ENCODE data around the gene GFRA4. TPM values are rescaled to one million over a fixed set of nuclear protein-coding genes. Genes with fewer than 3 reads are reported as not detected.

GFRA4 gene
- total RNA-seq, 1 experiment from 2014 or later = not detected

DNA sequence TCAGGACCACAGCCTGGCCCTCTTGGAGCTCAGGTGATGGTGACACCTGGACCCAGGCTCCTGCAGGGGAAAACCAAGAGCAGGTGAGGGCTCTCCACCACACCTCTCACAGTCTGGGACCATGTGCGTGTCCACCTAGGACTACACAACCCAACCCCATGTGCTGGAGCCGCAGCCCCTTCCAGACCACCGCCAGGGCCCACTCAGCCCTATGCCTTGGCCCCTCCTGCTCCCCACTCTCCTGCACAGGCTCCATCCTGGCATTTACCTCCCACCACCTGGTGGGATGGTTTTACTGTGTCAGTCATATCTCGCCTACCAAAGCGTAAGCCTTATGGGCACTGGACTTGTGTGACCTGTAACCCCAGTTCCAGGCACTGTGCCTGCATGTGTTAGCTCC, 31.7 kb upstream of the GFRA4 start (continued):
- TF ChIP-seq, protein P1, sequence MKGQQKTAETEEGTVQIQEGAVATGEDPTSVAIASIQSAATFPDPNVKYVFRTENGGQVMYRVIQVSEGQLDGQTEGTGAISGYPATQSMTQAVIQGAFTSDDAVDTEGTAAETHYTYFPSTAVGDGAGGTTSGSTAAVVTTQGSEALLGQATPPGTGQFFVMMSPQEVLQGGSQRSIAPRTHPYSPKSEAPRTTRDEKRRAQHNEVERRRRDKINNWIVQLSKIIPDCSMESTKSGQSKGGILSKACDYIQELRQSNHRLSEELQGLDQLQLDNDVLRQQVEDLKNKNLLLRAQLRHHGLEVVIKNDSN (CRISPR knock-in tag; IDR thresholded peaks at IDR 0.05) = no peak
- TF ChIP-seq, protein P2, sequence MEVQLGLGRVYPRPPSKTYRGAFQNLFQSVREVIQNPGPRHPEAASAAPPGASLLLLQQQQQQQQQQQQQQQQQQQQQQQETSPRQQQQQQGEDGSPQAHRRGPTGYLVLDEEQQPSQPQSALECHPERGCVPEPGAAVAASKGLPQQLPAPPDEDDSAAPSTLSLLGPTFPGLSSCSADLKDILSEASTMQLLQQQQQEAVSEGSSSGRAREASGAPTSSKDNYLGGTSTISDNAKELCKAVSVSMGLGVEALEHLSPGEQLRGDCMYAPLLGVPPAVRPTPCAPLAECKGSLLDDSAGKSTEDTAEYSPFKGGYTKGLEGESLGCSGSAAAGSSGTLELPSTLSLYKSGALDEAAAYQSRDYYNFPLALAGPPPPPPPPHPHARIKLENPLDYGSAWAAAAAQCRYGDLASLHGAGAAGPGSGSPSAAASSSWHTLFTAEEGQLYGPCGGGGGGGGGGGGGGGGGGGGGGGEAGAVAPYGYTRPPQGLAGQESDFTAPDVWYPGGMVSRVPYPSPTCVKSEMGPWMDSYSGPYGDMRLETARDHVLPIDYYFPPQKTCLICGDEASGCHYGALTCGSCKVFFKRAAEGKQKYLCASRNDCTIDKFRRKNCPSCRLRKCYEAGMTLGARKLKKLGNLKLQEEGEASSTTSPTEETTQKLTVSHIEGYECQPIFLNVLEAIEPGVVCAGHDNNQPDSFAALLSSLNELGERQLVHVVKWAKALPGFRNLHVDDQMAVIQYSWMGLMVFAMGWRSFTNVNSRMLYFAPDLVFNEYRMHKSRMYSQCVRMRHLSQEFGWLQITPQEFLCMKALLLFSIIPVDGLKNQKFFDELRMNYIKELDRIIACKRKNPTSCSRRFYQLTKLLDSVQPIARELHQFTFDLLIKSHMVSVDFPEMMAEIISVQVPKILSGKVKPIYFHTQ (CRISPR knock-in tag; IDR thresholded peaks at IDR 0.05) = no peak
- TF ChIP-seq RELA (CRISPR knock-in tag; IDR thresholded peaks at IDR 0.05; ENCODE audit: borderline replicate concordance) (no peak), ZNF416 (CRISPR knock-in tag; IDR thresholded peaks at IDR 0.05) (no peak), ATF1 (CRISPR knock-in tag; IDR thresholded peaks at IDR 0.05) (no peak)
- TF ChIP-seq, protein P3, sequence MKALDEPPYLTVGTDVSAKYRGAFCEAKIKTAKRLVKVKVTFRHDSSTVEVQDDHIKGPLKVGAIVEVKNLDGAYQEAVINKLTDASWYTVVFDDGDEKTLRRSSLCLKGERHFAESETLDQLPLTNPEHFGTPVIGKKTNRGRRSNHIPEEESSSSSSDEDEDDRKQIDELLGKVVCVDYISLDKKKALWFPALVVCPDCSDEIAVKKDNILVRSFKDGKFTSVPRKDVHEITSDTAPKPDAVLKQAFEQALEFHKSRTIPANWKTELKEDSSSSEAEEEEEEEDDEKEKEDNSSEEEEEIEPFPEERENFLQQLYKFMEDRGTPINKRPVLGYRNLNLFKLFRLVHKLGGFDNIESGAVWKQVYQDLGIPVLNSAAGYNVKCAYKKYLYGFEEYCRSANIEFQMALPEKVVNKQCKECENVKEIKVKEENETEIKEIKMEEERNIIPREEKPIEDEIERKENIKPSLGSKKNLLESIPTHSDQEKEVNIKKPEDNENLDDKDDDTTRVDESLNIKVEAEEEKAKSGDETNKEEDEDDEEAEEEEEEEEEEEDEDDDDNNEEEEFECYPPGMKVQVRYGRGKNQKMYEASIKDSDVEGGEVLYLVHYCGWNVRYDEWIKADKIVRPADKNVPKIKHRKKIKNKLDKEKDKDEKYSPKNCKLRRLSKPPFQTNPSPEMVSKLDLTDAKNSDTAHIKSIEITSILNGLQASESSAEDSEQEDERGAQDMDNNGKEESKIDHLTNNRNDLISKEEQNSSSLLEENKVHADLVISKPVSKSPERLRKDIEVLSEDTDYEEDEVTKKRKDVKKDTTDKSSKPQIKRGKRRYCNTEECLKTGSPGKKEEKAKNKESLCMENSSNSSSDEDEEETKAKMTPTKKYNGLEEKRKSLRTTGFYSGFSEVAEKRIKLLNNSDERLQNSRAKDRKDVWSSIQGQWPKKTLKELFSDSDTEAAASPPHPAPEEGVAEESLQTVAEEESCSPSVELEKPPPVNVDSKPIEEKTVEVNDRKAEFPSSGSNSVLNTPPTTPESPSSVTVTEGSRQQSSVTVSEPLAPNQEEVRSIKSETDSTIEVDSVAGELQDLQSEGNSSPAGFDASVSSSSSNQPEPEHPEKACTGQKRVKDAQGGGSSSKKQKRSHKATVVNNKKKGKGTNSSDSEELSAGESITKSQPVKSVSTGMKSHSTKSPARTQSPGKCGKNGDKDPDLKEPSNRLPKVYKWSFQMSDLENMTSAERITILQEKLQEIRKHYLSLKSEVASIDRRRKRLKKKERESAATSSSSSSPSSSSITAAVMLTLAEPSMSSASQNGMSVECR (CRISPR knock-in tag; IDR thresholded peaks at IDR 0.05; ENCODE audit: borderline replicate concordance) = no peak

DNA sequence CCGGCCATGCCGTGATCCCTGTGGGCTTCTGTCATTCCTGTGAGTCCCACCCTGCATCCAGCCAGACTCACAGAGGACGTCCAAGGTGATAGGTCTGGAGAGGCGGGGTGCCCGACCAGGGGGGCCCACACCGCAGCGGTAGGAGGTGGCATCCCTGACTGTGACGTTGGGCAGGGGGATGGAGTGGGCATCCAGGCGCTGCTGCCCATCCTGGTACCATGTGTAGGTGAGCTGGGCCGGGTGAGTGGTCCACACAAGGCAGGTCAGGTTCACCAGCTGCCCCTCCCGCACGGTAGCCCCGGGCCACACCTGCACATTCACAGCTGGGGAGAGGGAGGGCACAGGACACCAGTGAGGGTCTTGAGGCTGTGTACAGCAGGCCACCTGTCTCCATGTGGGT, 30.2 kb upstream of the GFRA4 start:
- H3K27ac Mint-ChIP-seq = no peak overlapping the region
- no peaks in the 10 kb centered on the region for H3K4me1 Mint-ChIP-seq
- DNase-seq (ENCODE audit: low spot score) = no peak
- H3K27me3 Mint-ChIP-seq (ENCODE audit: low read depth) = no peaks in the 10 kb centered on the region
- no peak overlapping the region for H3K4me3 Mint-ChIP-seq
- H3K9me3 Mint-ChIP-seq = no peaks in the 10 kb centered on the region
- ChIA-PET CTCF (interaction anchor here (0.6 to 8.0 kb wide), 6 partner anchors 13 to 161 kb away, joined by 3 to 70 read pairs (median 5); partner anchors contain the start of gene ADAM33), POLR2A (no interaction called here)
- H3K36me3 Mint-ChIP-seq = no peaks in the 10 kb centered on the region
- TF ChIP-seq ZBTB21 (CRISPR knock-in tag; IDR thresholded peaks at IDR 0.05; ENCODE audit: borderline replicate concordance) = no peak
- TF ChIP-seq, protein P4, sequence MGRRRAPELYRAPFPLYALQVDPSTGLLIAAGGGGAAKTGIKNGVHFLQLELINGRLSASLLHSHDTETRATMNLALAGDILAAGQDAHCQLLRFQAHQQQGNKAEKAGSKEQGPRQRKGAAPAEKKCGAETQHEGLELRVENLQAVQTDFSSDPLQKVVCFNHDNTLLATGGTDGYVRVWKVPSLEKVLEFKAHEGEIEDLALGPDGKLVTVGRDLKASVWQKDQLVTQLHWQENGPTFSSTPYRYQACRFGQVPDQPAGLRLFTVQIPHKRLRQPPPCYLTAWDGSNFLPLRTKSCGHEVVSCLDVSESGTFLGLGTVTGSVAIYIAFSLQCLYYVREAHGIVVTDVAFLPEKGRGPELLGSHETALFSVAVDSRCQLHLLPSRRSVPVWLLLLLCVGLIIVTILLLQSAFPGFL (CRISPR knock-in tag; IDR thresholded peaks at IDR 0.05; ENCODE audit: borderline replicate concordance) = no peak
- no peak for TF ChIP-seq SOX15 (CRISPR knock-in tag; IDR thresholded peaks at IDR 0.05)
- no peak for TF ChIP-seq KAT7 (CRISPR knock-in tag; IDR thresholded peaks at IDR 0.05; ENCODE audit: borderline replicate concordance)
- TF ChIP-seq ZNF121 (CRISPR knock-in tag; IDR thresholded peaks at IDR 0.05) = no peak
- TF ChIP-seq, protein P5, sequence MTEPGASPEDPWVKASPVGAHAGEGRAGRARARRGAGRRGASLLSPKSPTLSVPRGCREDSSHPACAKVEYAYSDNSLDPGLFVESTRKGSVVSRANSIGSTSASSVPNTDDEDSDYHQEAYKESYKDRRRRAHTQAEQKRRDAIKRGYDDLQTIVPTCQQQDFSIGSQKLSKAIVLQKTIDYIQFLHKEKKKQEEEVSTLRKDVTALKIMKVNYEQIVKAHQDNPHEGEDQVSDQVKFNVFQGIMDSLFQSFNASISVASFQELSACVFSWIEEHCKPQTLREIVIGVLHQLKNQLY (CRISPR knock-in tag; IDR thresholded peaks at IDR 0.05) = no peak
- no peak for TF ChIP-seq GABPB1 (CRISPR knock-in tag; IDR thresholded peaks at IDR 0.05)
- no peak for TF ChIP-seq NFATC4 (CRISPR knock-in tag; IDR thresholded peaks at IDR 0.05)
- no peak for TF ChIP-seq ZNF671 (CRISPR knock-in tag; IDR thresholded peaks at IDR 0.05)
- TF ChIP-seq, protein P6, sequence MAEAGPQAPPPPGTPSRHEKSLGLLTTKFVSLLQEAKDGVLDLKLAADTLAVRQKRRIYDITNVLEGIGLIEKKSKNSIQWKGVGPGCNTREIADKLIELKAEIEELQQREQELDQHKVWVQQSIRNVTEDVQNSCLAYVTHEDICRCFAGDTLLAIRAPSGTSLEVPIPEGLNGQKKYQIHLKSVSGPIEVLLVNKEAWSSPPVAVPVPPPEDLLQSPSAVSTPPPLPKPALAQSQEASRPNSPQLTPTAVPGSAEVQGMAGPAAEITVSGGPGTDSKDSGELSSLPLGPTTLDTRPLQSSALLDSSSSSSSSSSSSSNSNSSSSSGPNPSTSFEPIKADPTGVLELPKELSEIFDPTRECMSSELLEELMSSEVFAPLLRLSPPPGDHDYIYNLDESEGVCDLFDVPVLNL (CRISPR knock-in tag; IDR thresholded peaks at IDR 0.05; ENCODE audit: borderline replicate concordance, low read depth) = no peak
- no peak for TF ChIP-seq NR2C2 (CRISPR knock-in tag; IDR thresholded peaks at IDR 0.05)
- TF ChIP-seq ZNF263 (CRISPR knock-in tag; IDR thresholded peaks at IDR 0.05; ENCODE audit: low read depth) = no peak
- no peak for TF ChIP-seq SP1 (CRISPR knock-in tag; conservative IDR thresholded peaks at IDR 0.05)
- ATAC-seq = no peak

Data from WTC11 (cell line).